ENCODE data around the gene REV3L. TPM values are rescaled to one million over a fixed set of nuclear protein-coding genes. Genes with fewer than 3 reads are reported as not detected.

Gene REV3L
- polyA plus RNA-seq, 1 of the 3 experiments (the other 2 are of a cell fraction), result 7.3 TPM

- peaks cover 11% of the 10 kb centered on the region; the same call in 1 of the 2 replicates for H3K9me3 ChIP-seq
- POLR2A ChIA-PET, result no interaction called here
- H4K20me1 ChIP-seq (ENCODE audit: insufficient read depth), result no peaks in the 10 kb centered on the region
- peaks cover 37 to 66% of the 10 kb centered on the region in 2 experiments for H3K36me3 ChIP-seq (replicated peaks in 1 of 2; ENCODE audit: control insufficient read depth in 1 of 2, insufficient read depth in 2 of 2, low read length in 1 of 2)
- WGBS (ENCODE audit: low lambda C conversion rate), result 100% methylated on average over 4 of the region's 4 CpGs
- peaks cover 60% of the 10 kb centered on the region for H3K79me2 ChIP-seq (ENCODE audit: insufficient read depth)
- H3K4me2 ChIP-seq, result no peak overlapping the region
- H3K4me1 ChIP-seq (ENCODE audit: control insufficient read depth in 1 of 2, insufficient read depth in 2 of 2, low read depth in 1 of 2, low read length in 1 of 2), result no peaks in the 10 kb centered on the region; a peak in 1 of 4 replicates
- CTCF ChIA-PET, result no interaction called here
- no peak overlapping the region for H3K27ac ChIP-seq (ENCODE audit: low read depth in 2 of 2, low read length in 1 of 2)
- TF ChIP-seq ELF1 (IDR thresholded peaks at IDR 0.05) (no peak), JUND (IDR thresholded peaks at IDR 0.05) (no peak), REST (IDR thresholded peaks at IDR 0.05; ENCODE audit: low read depth, low read length) (no peak), RXRA (IDR thresholded peaks at IDR 0.05; ENCODE audit: borderline replicate concordance, low read depth) (no peak), CTCF (IDR thresholded peaks at IDR 0.05) (no peak), POLR2AphosphoS5 (IDR thresholded peaks at IDR 0.05; ENCODE audit: low read depth, low read length) (no peak), FOSL2 (IDR thresholded peaks at IDR 0.05; ENCODE audit: borderline replicate concordance, low read depth) (no peak), IRF3 (IDR thresholded peaks at IDR 0.05; ENCODE audit: low read depth, low read length) (no peak), USF1 (IDR thresholded peaks at IDR 0.05; ENCODE audit: borderline replicate concordance, low read depth) (no peak), TCF12 (IDR thresholded peaks at IDR 0.05) (no peak), GATA2 (CRISPR knock-in tag; IDR thresholded peaks at IDR 0.05) (no peak), MEF2A (IDR thresholded peaks at IDR 0.05; ENCODE audit: borderline replicate concordance, low read depth) (no peak), USF2 (IDR thresholded peaks at IDR 0.05; ENCODE audit: borderline replicate concordance, low read depth, low read length) (no peak), RFX5 (IDR thresholded peaks at IDR 0.05; ENCODE audit: low read length) (no peak), MXI1 (IDR thresholded peaks at IDR 0.05; ENCODE audit: low read depth, low read length) (no peak), EP300 (IDR thresholded peaks at IDR 0.05; ENCODE audit: borderline replicate concordance in 1 of 2, low read depth in 1 of 2, low read length in 1 of 2) (no peak), GABPA (IDR thresholded peaks at IDR 0.05; ENCODE audit: low read depth) (no peak), NRF1 (IDR thresholded peaks at IDR 0.05; ENCODE audit: low read depth, low read length) (no peak)
- peaks cover 5% of the 10 kb centered on the region for H3F3A ChIP-seq (replicated peaks; ENCODE audit: insufficient read depth)
- H3K9me2 ChIP-seq, result no peaks in the 10 kb centered on the region
- H3K27me3 ChIP-seq (ENCODE audit: insufficient read depth), result no peaks in the 10 kb centered on the region
- no peak for DNase-seq
- no peak overlapping the region for H3K4me3 ChIP-seq (ENCODE audit: low read depth in 2 of 2, low read length in 1 of 2)
- H2AFZ ChIP-seq (ENCODE audit: low read depth), result no peak overlapping the region
- no peak overlapping the region for H3K9ac ChIP-seq
Measured at GRCh38 chr6:111270121-111270520, 212.9 kb downstream of the REV3L start.
